Urinary bladder (tissue), 4 donors: Measurements from ENCODE around the gene BST1. TPM values are rescaled to one million over a fixed set of nuclear protein-coding genes. Genes with fewer than 3 reads are reported as not detected.

Source experiments
- DNase-seq: peaks from one replicate; pipeline ENCODE4 v3.0.0-alpha.2; 2015; ENCODE audit errors: extremely low spot score
- H3K27ac ChIP-seq: one replicate; pipeline ENCODE4 v1.5.1; 2013; ENCODE audit warnings: low read depth, mild to moderate bottlenecking, moderate library complexity
- H3K36me3 ChIP-seq: one replicate; pipeline ENCODE4 v1.6.1; 2013; ENCODE audit warnings: mild to moderate bottlenecking, moderate library complexity; ENCODE audit not compliant: insufficient read depth
- H3K4me1 ChIP-seq: one replicate; pipeline ENCODE4 v1.6.1; 2013; ENCODE audit warnings: mild to moderate bottlenecking, moderate library complexity; ENCODE audit not compliant: insufficient read depth
- H3K4me3 ChIP-seq: one replicate; pipeline ENCODE4 v1.5.1; 2013; ENCODE audit warnings: low read depth, low read length
- WGBS: extraction: QIAGEN DNeasy Blood & Tissue Kit; methylation state at CpG from one replicate; pipeline ENCODE4 v1.1.7; 2013; 5-methylcytosine and 5-hydroxymethylcytosine counted together
- polyA plus RNA-seq: library from polyadenylated mRNA; stranded (reverse); fragments of 200-250 nt; gene quantifications from one replicate; pipeline ENCODE4 v1.2.3, GENCODE V29; 2013
- total RNA-seq: library from RNA; depleted of rRNA; stranded (reverse); fragments of >200 nt; gene quantifications from one replicate; pipeline ENCODE4 v1.2.3, GENCODE V29; 2014
- donor health status: healthy with polysubstance abuse.
- donor health status: healthy.

The BST1 gene
- total and polyA plus RNA-seq, 2 donors: 21.0 to 23.7 TPM

DNA sequence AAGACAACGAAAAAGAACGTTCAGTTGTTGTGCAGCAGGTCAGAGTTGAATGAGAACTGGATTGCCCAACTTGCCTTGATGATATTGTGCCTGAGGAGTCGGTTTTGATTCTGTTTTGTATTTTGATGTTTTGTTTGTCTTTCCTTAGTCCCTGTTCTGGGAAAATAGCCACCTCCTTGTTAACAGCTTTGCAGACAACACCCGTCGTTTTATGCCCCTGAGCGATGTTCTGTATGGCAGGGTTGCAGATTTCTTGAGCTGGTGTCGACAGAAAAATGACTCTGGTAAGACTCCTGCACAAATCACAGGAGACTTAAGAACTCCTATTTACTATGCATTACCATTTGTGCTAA lies 4.5 kb downstream of the BST1 start:
- 23% methylated on average over 7 of the region's 7 CpGs for WGBS
- H3K36me3 ChIP-seq: peaks cover 2% of the 10 kb centered on the region
- DNase-seq: no peak
- no peak overlapping the region for H3K27ac ChIP-seq
- no peaks in the 10 kb centered on the region for H3K4me1 ChIP-seq
- H3K4me3 ChIP-seq: no peak overlapping the region

- DNase-seq: no peak
- Histone ChIP-seq H3K4me3 (no peak overlapping the region), H3K27ac (no peak overlapping the region), H3K4me1 (no peaks in the 10 kb centered on the region), H3K36me3 (peaks cover 2% of the 10 kb centered on the region)
- WGBS: 91% methylated on average over 2 of the region's 2 CpGs
These were observed 8.9 kb downstream of the BST1 start for GRCh38 chr4:15711762-15712161.

- Histone ChIP-seq H3K36me3 (peaks cover 2% of the 10 kb centered on the region), H3K4me1 (no peaks in the 10 kb centered on the region), H3K4me3 (no peak overlapping the region), H3K27ac (no peak overlapping the region)
- no peak for DNase-seq
- 97% methylated on average over 1 of the region's 1 CpG for WGBS
These were observed 9.3 kb downstream of the BST1 start for GRCh38 chr4:15712214-15712613.

DNA sequence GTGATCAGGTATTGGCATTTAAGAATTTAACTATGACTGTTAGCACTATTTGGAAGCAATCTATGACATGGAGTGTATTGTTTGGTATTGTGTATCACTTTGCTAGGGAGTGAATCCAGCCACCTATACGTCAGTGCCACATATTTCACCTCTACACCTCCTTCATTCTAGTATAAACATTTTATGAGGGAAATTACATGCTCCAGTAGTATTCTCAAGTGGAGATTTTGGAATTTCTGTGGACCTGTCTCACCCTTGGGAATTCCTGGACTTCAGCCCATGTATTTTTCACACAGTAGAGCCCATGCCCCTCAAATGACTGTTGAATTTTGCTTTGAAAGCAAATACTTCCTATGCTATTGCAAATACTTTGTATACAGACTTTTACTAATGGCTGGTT lies 11.3 kb downstream of the BST1 start:
- Histone ChIP-seq H3K27ac (no peak overlapping the region), H3K4me1 (no peaks in the 10 kb centered on the region), H3K4me3 (no peak overlapping the region), H3K36me3 (peaks cover 1% of the 10 kb centered on the region)
- no peak for DNase-seq
- 88% methylated on average over 1 of the region's 1 CpG for WGBS

GRCh38 chr4:15714646-15715435 lies 12.0 kb downstream of the BST1 start:
- WGBS: 36% methylated on average over 8 of the region's 8 CpGs
- Histone ChIP-seq H3K4me1 (no peaks in the 10 kb centered on the region), H3K27ac (no peak overlapping the region), H3K4me3 (no peak overlapping the region), H3K36me3 (no peaks in the 10 kb centered on the region)
- no peak for DNase-seq

- no peak for DNase-seq
- H3K4me3 ChIP-seq: no peak overlapping the region
- H3K4me1 ChIP-seq: no peaks in the 10 kb centered on the region
- WGBS: 72% methylated on average over 3 of the region's 3 CpGs
- no peaks in the 10 kb centered on the region for H3K36me3 ChIP-seq
- H3K27ac ChIP-seq: no peak overlapping the region
These were observed 13.2 kb downstream of the BST1 start for GRCh38 chr4:15716115-15716514.

DNA sequence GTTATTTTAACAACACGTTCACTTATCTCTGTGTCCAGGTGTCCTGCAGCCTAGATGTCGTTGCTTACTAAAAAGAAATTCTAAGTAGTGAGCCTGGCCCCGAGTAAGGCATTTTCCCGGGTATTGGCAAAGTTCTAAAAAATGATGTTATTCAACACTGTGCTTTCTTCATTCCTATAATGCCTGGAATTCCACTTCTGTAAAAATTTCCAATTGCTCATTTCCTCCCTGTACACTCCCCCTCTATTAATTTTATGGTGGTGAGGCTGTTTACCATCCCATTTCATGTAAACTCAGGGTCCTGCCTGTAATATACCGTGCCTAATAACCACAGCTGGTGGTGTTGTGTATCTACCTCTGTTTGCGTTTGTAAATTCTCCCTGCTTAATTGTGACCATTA lies 14.2 kb downstream of the BST1 start:
- 59% methylated on average over 6 of the region's 6 CpGs for WGBS
- Histone ChIP-seq H3K4me1 (no peaks in the 10 kb centered on the region), H3K27ac (no peak overlapping the region), H3K36me3 (no peaks in the 10 kb centered on the region), H3K4me3 (no peak overlapping the region)
- no peak for DNase-seq

DNA sequence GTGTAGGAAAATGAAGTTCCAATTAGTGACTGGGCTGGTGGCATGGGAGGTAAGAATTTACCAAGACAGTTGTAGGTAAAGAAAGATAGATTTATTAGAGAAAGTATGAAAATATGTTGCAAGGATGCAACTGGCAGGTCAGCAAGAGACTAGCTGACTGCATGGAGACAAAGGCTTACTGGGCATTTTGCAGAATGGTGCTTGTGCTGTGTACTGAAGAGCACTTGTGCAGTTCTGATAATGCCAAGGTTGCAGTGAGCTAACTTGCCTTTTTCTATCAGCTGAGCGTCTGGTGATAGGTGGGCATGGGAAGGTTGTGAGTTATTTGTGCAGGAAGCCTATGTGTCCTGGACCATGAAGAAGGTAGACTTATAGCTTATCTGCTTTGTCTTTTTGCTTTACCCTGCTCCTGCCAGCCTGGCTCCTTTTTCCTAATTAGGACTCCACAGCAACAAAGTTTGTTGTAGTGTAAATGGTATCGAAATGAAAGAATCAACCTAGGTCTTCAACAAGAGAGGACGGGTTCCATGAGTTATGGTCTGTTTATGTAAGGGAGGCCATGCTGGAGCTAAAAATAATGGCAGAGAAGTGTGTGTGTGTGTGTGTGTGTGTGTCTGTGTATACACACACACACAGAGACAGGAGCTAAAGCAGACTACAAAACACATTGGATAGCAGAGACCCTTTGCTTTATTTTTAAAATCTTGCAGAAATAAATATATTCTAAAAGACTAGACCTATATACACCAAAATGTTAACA lies 15.0 kb downstream of the BST1 start:
- Histone ChIP-seq H3K4me3 (no peak overlapping the region), H3K27ac (no peak overlapping the region), H3K36me3 (no peaks in the 10 kb centered on the region), H3K4me1 (no peaks in the 10 kb centered on the region)
- DNase-seq: no peak
- 44% methylated on average over 3 of the region's 3 CpGs for WGBS

- no peak for DNase-seq
- Histone ChIP-seq H3K4me1 (no peaks in the 10 kb centered on the region), H3K36me3 (no peaks in the 10 kb centered on the region), H3K27ac (no peak overlapping the region), H3K4me3 (no peak overlapping the region)
- 77% methylated on average over 5 of the region's 5 CpGs for WGBS
These were observed 15.6 kb downstream of the BST1 start for GRCh38 chr4:15718465-15718864.

DNA sequence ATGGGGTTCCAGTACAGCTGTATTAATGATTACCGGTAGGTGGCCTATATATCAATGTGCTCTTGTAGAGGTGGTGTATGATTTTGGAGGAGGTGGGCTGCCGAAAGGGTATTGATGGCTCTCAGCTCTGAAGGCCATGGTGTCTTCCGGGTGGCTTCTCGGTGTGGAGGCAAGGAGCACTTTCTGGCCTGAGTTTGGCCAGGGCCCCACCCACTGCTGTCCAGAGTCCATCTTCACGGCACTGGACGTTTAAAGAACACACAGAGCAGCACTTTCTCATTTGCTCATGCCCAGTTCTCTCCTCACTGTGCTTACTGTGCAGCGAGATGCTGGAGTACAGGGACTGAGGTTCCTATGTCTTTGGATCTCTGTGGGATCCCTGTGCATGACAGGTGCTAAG lies 16.1 kb downstream of the BST1 start:
- Histone ChIP-seq H3K27ac (no peak overlapping the region), H3K4me3 (no peak overlapping the region), H3K4me1 (no peaks in the 10 kb centered on the region), H3K36me3 (no peaks in the 10 kb centered on the region)
- no peak for DNase-seq
- 82% methylated on average over 7 of the region's 7 CpGs for WGBS

DNA sequence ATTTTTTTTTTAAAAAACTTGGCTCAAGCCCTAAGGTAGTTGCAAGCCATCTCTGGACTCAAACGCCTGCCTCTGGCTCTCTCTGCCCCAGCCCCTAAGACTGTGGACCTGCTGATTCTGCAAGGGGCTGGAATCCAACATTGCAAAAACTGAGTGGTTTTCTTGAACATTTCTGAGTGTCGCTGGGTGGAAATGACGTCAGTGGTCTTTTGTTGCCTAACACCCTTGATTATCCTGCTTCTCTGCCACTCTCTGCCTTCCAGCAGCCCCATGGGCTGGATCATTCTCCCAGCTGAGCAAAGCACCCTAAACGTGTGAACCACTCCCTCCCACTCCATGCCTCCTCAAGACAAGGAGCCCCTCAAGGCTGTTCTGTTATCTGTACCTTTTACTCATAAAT lies 16.6 kb downstream of the BST1 start:
- no peak for DNase-seq
- 81% methylated on average over 4 of the region's 4 CpGs for whole genome bisulfite sequencing
- no peak overlapping the region for H3K27ac ChIP-seq
- no peaks in the 10 kb centered on the region for H3K4me1 ChIP-seq
- H3K36me3 ChIP-seq: no peaks in the 10 kb centered on the region
- H3K4me3 ChIP-seq: no peak overlapping the region

GRCh38 chr4:15720851-15721250 lies 18.0 kb downstream of the BST1 start:
- WGBS: 91% methylated on average over 2 of the region's 2 CpGs
- no peaks in the 10 kb centered on the region for H3K36me3 ChIP-seq
- H3K27ac ChIP-seq: no peak overlapping the region
- no peak for DNase-seq
- H3K4me1 ChIP-seq: no peaks in the 10 kb centered on the region
- H3K4me3 ChIP-seq: no peak overlapping the region

GRCh38 chr4:15725608-15726007 lies 22.7 kb downstream of the BST1 start:
- Histone ChIP-seq H3K36me3 (no peaks in the 10 kb centered on the region), H3K4me3 (no peak overlapping the region), H3K27ac (peak overlapping the region; percentile 76), H3K4me1 (no peaks in the 10 kb centered on the region)
- no peak for DNase-seq
- WGBS: 19% methylated on average over 4 of the region's 4 CpGs

DNA sequence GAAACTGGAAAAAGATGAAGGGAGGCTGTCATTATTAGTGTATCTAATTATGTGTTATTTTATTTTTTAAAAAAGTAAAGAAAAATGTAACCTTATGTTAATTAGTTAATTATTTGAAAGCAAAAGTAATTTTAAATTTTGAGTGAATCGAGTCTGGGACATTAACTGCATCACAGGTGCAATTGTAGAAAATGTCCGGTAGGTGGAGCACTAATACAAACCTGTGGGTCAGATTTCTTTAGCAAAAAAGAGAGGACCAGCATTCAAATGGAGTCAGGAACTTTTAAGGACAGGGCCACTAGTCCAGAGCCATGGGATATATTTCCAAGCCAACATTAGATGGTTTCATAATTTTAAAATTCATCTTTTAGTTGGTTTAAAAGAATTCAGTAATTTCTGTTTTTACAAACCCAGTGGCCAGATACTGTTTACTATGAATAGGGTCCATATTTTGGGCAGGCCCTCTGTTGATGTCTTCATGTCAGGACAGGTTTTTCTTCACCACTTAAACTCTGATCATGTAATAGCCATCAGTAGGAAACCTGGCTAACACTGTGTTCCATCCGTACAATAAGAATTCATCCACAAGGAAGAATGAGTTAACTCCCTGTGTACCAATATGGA lies 27.2 kb downstream of the BST1 start:
- WGBS: 22% methylated on average over 3 of the region's 3 CpGs
- H3K4me3 ChIP-seq: no peak overlapping the region
- no peaks in the 10 kb centered on the region for H3K36me3 ChIP-seq
- H3K27ac ChIP-seq: no peak overlapping the region
- H3K4me1 ChIP-seq: no peaks in the 10 kb centered on the region
- DNase-seq: no peak
